Testis (tissue), 3 donors: ENCODE data around the gene MS4A6E. TPM values are rescaled to one million over a fixed set of nuclear protein-coding genes. Genes with fewer than 3 reads are reported as not detected.

Experiments used
- DNase-seq: peaks from one replicate; pipeline ENCODE4 v3.0.0-alpha.2; 2019
- H3K27ac ChIP-seq, 2 donors: fragments of 200-600 bp; sonication (generic); one replicate each; pipeline ENCODE4 v1.5.1; 2019
- H3K27me3 ChIP-seq: fragments of 200-600 bp; sonication (generic); one replicate; pipeline ENCODE4 v1.5.1; 2019
- H3K36me3 ChIP-seq: fragments of 200-600 bp; sonication (generic); one replicate; pipeline ENCODE4 v1.5.1; 2017; ENCODE audit warnings: low read depth; ENCODE audit errors: missing control alignments
- H3K4me1 ChIP-seq: fragments of 200-600 bp; sonication (generic); one replicate; pipeline ENCODE4 v1.5.1; 2019
- H3K4me3 ChIP-seq, 2 donors: fragments of 200-600 bp; sonication (generic); one replicate each; pipeline ENCODE4 v1.5.1; 2017 to 2019
- H3K9me3 ChIP-seq: fragments of 200-600 bp; sonication (generic); one replicate; pipeline ENCODE4 v1.5.1; 2017
- POLR2A ChIP-seq: fragments of 450-650 bp; IDR thresholded peaks from one replicate; pipeline ENCODE4 v1.6.1; 2017; ENCODE audit warnings: antibody characterized with exemption, mild to moderate bottlenecking, moderate library complexity
- WGBS, 2 donors: methylation state at CpG; one replicate each; pipeline ENCODE4 v1.1.5; 2018; 5-methylcytosine and 5-hydroxymethylcytosine counted together
- intact Hi-C: fragments of 100-400 bp; cut with DNase I; formaldehyde crosslinking; loops from one replicate; pipeline ENCODE4 v1.15.1; 2023; ENCODE audit warnings: low total_unique reads
- polyA plus RNA-seq: library from polyadenylated mRNA; stranded (reverse); fragments of 350-450 nt; fragmentation: Illumina TruSeq; extraction: RNeasy Lipid Tissue Mini Kit (QIAGEN cat#74804); gene quantifications from one replicate; pipeline ENCODE4 v1.2.3, GENCODE V29; 2014; ENCODE audit warnings: low read depth, low replicate concordance; ENCODE audit not compliant: insufficient read depth
- total RNA-seq, 2 donors: library from RNA; depleted of rRNA; stranded (reverse); fragments of >200 nt; gene quantifications; one replicate each; pipeline ENCODE4 v1.2.3, GENCODE V29; 2016
- TF ChIP-seq, protein P1 (sequence below), 3 experiments: fragments of 450-650 bp in 2 of 3; fragments of 200-600 bp in 1 of 3; sonication (generic) in 1 of 3; IDR thresholded peaks; one replicate each; pipeline ENCODE4 v1.5.1; 2016 to 2019; ENCODE audit warnings: antibody characterized with exemption in 3 of 3, mild to moderate bottlenecking in 2 of 3, moderate library complexity in 1 of 3

MS4A6E gene
- total and polyA plus RNA-seq, 3 donors from 2014 or later: 31.4 to 167 (median 75.4) TPM

DNA sequence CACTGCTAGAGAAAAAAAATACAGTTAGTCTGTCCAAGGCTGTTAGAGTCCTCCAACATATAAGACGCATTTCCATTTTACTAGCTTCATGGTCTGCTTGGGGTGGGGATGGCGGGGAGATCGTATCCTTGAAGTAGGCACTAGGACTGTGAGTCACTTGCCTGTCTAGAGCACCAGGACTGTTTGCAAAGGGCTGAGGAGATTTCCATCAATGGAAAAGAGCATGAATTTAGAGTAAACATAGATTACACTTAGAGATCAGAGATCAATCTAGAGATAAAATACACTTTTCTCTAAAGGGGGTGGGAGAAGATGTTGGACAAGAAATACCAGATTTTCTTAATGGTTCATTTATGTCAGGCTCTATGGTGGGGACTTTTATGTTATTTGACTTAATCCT, 49.5 kb downstream of the MS4A6E start:
- Histone ChIP-seq H3K27me3 (no peaks in the 10 kb centered on the region), H3K36me3 (no peaks in the 10 kb centered on the region), H3K27ac (no peak overlapping the region), H3K4me1 (no peaks in the 10 kb centered on the region), H3K4me3 (no peak overlapping the region), H3K9me3 (no peaks in the 10 kb centered on the region)
- WGBS, 2 donors: 72 to 92% methylated on average over 3 of the region's 3 CpGs
- no peak for DNase-seq
- TF ChIP-seq, protein P1, sequence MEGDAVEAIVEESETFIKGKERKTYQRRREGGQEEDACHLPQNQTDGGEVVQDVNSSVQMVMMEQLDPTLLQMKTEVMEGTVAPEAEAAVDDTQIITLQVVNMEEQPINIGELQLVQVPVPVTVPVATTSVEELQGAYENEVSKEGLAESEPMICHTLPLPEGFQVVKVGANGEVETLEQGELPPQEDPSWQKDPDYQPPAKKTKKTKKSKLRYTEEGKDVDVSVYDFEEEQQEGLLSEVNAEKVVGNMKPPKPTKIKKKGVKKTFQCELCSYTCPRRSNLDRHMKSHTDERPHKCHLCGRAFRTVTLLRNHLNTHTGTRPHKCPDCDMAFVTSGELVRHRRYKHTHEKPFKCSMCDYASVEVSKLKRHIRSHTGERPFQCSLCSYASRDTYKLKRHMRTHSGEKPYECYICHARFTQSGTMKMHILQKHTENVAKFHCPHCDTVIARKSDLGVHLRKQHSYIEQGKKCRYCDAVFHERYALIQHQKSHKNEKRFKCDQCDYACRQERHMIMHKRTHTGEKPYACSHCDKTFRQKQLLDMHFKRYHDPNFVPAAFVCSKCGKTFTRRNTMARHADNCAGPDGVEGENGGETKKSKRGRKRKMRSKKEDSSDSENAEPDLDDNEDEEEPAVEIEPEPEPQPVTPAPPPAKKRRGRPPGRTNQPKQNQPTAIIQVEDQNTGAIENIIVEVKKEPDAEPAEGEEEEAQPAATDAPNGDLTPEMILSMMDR (IDR thresholded peaks at IDR 0.05): no peak
- TF ChIP-seq POLR2A: no peak
- intact Hi-C loops: no loop called here

DNA sequence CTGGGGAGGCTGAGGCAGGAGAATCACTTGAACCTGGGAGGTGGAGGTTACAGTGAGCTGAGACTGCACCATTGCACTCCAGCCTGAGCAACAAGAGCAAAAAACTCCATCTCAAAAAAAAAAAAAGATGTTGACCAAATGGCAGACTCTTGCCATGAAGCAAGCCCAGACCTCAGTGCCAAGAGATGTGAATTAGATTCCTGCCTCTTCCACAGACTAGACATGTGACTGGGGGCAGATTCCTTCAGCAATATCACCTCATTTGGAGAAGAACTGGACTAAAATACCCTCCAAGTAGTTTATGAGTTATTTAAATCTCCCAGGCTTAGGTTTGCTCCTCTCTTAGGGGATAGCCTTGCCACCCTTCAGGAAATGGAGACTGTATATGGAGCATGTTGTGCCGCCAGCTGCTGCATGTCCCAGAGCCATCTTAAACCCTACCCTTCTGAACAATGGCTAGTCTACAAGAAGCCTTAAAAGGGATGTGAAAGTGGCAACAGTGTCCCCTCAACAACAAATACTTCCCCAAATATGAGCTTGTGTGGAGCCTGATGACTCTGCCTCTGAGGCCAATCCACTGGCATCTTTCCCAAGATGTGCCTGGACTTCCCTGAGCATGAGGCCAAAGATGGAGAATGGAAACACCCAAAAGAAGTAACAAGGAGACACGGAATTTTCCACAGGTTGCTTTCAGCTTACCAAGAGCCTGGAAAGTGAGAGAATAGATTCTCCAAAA, 50.5 kb downstream of the MS4A6E start:
- Histone ChIP-seq H3K4me1 (no peaks in the 10 kb centered on the region), H3K4me3 (no peak overlapping the region), H3K9me3 (no peaks in the 10 kb centered on the region), H3K27me3 (no peaks in the 10 kb centered on the region), H3K27ac (no peak overlapping the region), H3K36me3 (no peaks in the 10 kb centered on the region)
- intact Hi-C loops: no loop called here
- TF ChIP-seq, protein P1 (IDR thresholded peaks at IDR 0.05): no peak
- TF ChIP-seq POLR2A: no peak
- peak; percentile 34 for DNase-seq
- WGBS, 2 donors: 74 to 88% methylated on average over 2 of the region's 2 CpGs

DNA sequence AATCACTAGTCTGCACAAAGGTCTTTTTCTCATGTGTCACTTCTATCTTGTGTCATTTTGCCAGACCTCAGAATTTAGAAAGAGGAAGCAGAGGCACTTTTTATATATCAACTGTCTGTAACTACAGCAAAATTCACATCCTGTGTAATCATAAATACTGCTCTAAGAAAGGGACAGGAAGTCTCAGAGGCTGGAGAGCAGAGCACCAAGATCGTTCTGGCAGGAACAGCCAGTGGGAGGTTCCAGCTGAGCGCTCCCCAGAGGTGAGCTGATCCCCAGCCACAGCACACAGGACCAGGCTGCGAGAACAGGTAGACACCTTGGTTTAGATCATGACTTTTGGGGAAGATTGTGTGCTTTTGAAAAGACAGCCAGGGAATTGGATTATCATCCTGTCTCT, 51.3 kb downstream of the MS4A6E start, which contains the start of gene MS4A7:
TSS of gene MS4A7 (plus strand) at position 179 of the 400 bp plus-strand sequence. CDS start 4,610 bp downstream, outside the sequence.
- TF ChIP-seq, protein P1 (IDR thresholded peaks at IDR 0.05): no peak
- TF ChIP-seq POLR2A: no peak
- intact Hi-C loops: no loop called here
- Histone ChIP-seq H3K36me3 (no peaks in the 10 kb centered on the region), H3K4me1 (no peaks in the 10 kb centered on the region), H3K27ac (peak within 1 kb of the TSS in 1 of 2 donors; percentile 44), H3K4me3 (no peak within 1 kb of the TSS), H3K27me3 (no peaks in the 10 kb centered on the region), H3K9me3 (no peaks in the 10 kb centered on the region)
- WGBS, 2 donors: 49 to 51% methylated on average over 3 of the region's 3 CpGs
- peak; percentile 24 for DNase-seq

DNA sequence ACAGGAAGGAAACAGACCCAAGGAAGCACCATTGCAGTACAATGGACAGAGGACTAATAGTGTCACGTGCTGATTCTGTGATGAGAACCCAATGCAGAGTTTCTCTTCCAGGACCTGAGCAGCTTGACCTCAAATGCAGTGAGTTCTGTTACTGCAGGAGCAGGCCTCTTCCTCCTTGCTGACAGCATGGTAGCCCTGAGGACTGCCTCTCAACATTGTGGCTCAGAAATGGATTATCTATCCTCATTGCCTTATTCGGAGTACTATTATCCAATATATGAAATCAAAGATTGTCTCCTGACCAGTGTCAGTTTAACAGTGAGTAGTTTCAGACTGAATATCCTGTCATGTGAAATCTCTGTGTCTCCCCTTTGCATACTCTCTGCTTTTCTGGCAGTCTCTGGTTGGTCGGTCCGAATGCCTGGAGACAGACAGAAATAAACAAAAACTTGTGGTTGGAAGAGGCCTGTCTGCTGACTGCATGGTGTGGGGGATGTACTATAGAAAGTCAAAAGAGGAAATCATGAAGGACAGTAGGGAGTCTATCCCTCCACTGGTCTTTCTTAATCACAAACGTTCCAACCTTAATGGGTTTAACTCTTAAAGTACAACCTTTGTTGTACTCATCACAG, 62.3 kb downstream of the MS4A6E start:
- DNase-seq: no peak
- no peak for TF ChIP-seq POLR2A
- TF ChIP-seq, protein P1 (IDR thresholded peaks at IDR 0.05): no peak
- Histone ChIP-seq H3K27me3 (no peaks in the 10 kb centered on the region), H3K4me3 (no peak overlapping the region), H3K27ac (no peak overlapping the region), H3K9me3 (no peaks in the 10 kb centered on the region), H3K36me3 (no peaks in the 10 kb centered on the region), H3K4me1 (no peaks in the 10 kb centered on the region)
- intact Hi-C loops: no loop called here
- WGBS, 2 donors: 49 to 64% methylated on average over 5 of the region's 5 CpGs
